Loucy (cell line): ENCODE results near the gene MKRN2.

Experiments used
- CTCF ChIP-seq: fragments of 200-600 bp; sonication (generic); conservative IDR thresholded peaks from 2 replicates; pipeline ENCODE4 v1.5.1; 2014; ENCODE audit warnings: mild to moderate bottlenecking, antibody characterized with exemption, low read length
- EZH2phosphoT487 ChIP-seq: fragments of 200-600 bp; IDR thresholded peaks from 2 replicates; pipeline ENCODE4 v1.6.1; 2018; ENCODE audit warnings: antibody characterized with exemption, mild to moderate bottlenecking, moderate library complexity, borderline replicate concordance

- TF ChIP-seq CTCF (no peak), EZH2phosphoT487 (no peak)
Measured at GRCh38 chr3:12632523-12632922, 75.6 kb downstream of the MKRN2 start.
